Osteocyte (in vitro differentiated cells): Measurements from ENCODE around the gene BMP7. TPM values are rescaled to one million over a fixed set of nuclear protein-coding genes. Genes with fewer than 3 reads are reported as not detected.
"Not testable (repeated sequence)": the region's sequence is repeated elsewhere in the genome, so short reads cannot be mapped to it uniquely, and the experiment has no call there.

Experiments used
- DNase-seq: peaks from one replicate; pipeline ENCODE4 v3.0.0; 2021; ENCODE audit warnings: mixed read lengths; ENCODE audit not compliant: unreplicated experiment; ENCODE audit errors: extremely low spot score
- H3K27ac Mint-ChIP-seq: one replicate; pipeline ENCODE4 v1.8.0; 2021; ENCODE audit warnings: mild to moderate bottlenecking, mixed read lengths; ENCODE audit not compliant: unreplicated experiment
- H3K27me3 Mint-ChIP-seq: one replicate; pipeline ENCODE4 v1.8.0; 2021; ENCODE audit warnings: mixed read lengths; ENCODE audit not compliant: unreplicated experiment
- H3K36me3 Mint-ChIP-seq: one replicate; pipeline ENCODE4 v1.8.0; 2021; ENCODE audit warnings: mixed read lengths; ENCODE audit not compliant: unreplicated experiment
- H3K4me1 Mint-ChIP-seq: one replicate; pipeline ENCODE4 v1.8.0; 2021; ENCODE audit warnings: mixed read lengths; ENCODE audit not compliant: unreplicated experiment
- H3K4me3 Mint-ChIP-seq: one replicate; pipeline ENCODE4 v1.8.0; 2021; ENCODE audit warnings: mild to moderate bottlenecking, moderate library complexity, mixed read lengths; ENCODE audit not compliant: unreplicated experiment
- H3K9me3 Mint-ChIP-seq: one replicate; pipeline ENCODE4 v1.8.0; 2021; ENCODE audit warnings: mixed read lengths; ENCODE audit not compliant: unreplicated experiment
- total RNA-seq: library from RNA; stranded (reverse); gene quantifications from 2 replicates; pipeline ENCODE4 v1.2.1, GENCODE V29; 2021
- TF ChIP-seq, protein P1 (sequence below): fragments of 200-600 bp; sonication (generic); IDR thresholded peaks from 2 replicates; pipeline ENCODE4 v1.5.0; 2021; ENCODE audit warnings: antibody characterized with exemption, mild to moderate bottlenecking, moderate library complexity

BMP7 gene
- total RNA-seq, 1 donor from 2014 or later = not detected

DNA sequence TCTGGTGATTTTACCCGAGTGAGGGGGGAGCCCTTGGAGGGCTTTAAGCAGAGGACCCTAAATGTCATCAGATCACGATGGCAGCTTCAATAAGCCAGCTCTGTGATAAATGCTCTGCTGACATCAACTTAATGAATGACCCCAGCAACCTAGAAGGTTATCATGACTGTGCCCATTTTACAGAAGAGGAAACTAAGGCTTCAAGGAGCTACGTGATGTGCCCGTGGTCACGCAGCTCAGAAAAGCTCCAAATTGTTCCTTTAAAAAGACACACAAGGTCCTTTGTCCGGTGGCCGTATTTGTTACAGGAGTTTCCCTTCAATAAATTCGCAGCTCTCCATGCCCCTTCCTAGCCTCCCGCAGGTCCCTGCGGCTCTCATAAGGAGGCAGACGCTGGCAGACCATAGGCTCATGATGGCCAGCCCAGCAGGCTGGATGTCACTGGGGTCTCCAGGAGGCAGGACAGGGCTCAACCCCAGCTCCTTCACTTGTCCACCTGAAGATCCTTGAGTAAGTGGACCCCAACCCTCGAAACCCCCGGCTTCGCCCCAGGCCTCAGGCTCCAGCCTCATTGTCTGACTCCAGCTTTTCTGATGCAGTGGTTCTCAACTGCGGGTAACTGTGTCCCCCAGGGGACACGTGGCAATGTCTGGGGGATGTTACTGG, 106.4 kb downstream of the BMP7 start:
- Mint-ChIP-seq H3K4me3 (no peak overlapping the region), H3K9me3 (no peaks in the 10 kb centered on the region), H3K27ac (no peak overlapping the region), H3K4me1 (no peaks in the 10 kb centered on the region), H3K36me3 (no peaks in the 10 kb centered on the region), H3K27me3 (peaks cover 12% of the 10 kb centered on the region)
- no peak for DNase-seq
- TF ChIP-seq, protein P1, sequence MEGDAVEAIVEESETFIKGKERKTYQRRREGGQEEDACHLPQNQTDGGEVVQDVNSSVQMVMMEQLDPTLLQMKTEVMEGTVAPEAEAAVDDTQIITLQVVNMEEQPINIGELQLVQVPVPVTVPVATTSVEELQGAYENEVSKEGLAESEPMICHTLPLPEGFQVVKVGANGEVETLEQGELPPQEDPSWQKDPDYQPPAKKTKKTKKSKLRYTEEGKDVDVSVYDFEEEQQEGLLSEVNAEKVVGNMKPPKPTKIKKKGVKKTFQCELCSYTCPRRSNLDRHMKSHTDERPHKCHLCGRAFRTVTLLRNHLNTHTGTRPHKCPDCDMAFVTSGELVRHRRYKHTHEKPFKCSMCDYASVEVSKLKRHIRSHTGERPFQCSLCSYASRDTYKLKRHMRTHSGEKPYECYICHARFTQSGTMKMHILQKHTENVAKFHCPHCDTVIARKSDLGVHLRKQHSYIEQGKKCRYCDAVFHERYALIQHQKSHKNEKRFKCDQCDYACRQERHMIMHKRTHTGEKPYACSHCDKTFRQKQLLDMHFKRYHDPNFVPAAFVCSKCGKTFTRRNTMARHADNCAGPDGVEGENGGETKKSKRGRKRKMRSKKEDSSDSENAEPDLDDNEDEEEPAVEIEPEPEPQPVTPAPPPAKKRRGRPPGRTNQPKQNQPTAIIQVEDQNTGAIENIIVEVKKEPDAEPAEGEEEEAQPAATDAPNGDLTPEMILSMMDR = no peak

DNA sequence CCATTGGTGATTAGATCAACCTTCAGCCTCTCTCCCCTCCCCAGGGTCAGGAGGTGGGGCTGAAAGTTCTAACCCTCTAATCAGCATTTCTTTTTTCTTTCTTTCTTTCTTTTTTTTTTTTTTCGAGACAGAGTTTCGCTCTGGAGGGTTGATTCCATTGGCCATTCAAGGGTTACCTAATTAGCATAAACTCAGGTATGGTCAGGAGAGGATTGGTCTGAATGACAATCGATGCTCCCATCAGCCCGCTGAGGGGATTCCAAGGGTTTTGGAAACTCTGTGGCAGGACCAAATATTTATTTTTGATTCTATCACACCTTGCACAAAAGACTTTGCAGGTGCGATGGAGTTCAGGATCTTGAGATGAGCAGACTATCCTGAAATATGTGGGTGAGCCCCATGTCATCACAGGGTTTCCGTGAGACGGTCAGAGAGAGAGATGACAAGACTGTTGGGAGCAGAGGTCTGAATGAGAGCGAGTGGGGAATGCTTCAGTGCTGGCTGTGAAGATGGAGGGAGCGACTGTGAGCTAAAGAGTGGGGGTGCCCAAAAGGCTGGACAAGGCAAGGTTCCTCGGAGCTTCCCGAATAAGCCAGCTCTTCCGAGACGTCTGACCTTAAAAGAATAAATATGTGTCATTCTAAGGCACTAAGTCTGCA, 107.1 kb downstream of the BMP7 start:
- Mint-ChIP-seq H3K4me3 (no peak overlapping the region), H3K4me1 (no peaks in the 10 kb centered on the region), H3K36me3 (no peaks in the 10 kb centered on the region), H3K9me3 (no peaks in the 10 kb centered on the region), H3K27me3 (peaks cover 10% of the 10 kb centered on the region), H3K27ac (no peak overlapping the region)
- TF ChIP-seq, protein P1 = no peak
- no peak for DNase-seq

DNA sequence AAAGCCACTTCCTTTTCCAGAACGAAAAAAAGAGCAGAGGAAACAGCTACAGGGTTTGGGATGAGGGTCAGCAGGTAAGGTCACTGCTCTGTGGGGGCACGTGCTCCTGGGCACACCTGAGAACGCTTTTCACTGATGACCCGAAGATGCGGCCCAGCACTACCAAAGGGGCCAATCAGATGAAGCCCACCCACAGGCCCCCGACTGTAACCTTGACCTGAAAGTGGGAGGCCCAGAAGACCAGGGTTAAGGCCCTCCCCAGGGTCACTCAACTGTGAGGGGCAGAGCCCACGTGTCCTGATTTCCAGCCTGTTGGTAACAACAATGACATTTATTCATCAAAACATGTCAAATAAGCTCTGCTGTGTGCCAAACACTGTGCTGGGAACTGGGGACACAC, 108.0 kb downstream of the BMP7 start:
- H3K27me3 Mint-ChIP-seq = peaks cover 13% of the 10 kb centered on the region
- no peaks in the 10 kb centered on the region for H3K9me3 Mint-ChIP-seq
- TF ChIP-seq, protein P1 = no peak
- H3K27ac Mint-ChIP-seq = no peak overlapping the region
- no peaks in the 10 kb centered on the region for H3K4me1 Mint-ChIP-seq
- no peak for DNase-seq
- no peak overlapping the region for H3K4me3 Mint-ChIP-seq
- no peaks in the 10 kb centered on the region for H3K36me3 Mint-ChIP-seq

DNA sequence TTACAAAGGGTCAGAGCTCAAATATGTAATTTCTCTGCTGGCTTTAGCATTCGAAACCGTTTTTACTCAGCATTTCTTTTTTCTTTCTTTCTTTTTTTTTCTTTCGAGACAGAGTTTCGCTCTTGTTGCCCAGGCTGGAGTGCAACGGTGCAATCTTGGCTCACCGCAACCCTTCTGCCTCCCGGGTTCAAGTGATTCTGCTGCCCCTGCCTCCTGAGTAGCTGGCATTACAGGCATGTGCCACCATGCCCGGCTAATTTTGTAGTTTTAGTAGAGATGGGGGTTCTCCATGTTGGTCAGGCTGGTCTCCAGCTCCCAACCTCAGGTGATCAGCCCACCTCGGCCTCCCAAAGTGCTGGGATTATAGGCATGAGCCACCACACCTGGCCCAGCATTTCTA, 108.7 kb downstream of the BMP7 start:
- H3K36me3 Mint-ChIP-seq, H3K4me1 Mint-ChIP-seq, DNase-seq, H3K4me3 Mint-ChIP-seq, H3K27ac Mint-ChIP-seq, H3K9me3 Mint-ChIP-seq: not testable (repeated sequence)
- peaks cover 19% of the 10 kb centered on the region for H3K27me3 Mint-ChIP-seq

DNA sequence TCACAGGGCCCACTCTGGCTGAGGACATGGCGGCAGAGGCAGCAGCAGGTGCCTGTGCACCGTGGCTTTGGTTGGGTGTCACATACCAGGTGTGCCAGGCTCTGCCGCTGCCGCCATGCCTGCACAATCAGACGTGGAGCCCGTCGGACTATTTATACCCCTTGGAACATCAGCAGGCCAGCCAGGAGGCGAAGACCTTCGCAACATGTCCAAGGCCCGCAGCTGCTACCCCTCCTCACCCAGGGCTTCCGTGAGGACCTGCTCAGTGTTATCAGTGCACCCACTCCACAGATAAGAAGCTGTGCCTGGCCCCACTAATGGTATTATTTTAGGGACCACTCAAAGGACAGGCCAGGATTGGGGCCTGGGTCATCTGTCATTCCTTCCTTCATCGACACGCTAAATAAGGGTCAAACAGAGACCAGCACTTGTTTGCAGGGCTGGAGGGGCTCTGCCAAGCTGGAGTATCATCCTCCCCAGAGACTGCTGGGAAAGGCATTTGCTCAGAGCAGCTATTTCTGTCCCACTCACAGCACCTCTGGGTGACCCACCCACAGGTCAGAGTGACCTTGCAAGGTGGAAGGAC, 109.2 kb downstream of the BMP7 start:
- no peaks in the 10 kb centered on the region for H3K4me1 Mint-ChIP-seq
- no peak overlapping the region for H3K4me3 Mint-ChIP-seq
- H3K27me3 Mint-ChIP-seq = peaks cover 19% of the 10 kb centered on the region
- H3K9me3 Mint-ChIP-seq = no peaks in the 10 kb centered on the region
- no peak overlapping the region for H3K27ac Mint-ChIP-seq
- no peak for DNase-seq
- no peaks in the 10 kb centered on the region for H3K36me3 Mint-ChIP-seq
- TF ChIP-seq, protein P1 = no peak
